Fibroblast of lung (primary cell): ENCODE data around the gene RAD18. TPM values are rescaled to one million over a fixed set of nuclear protein-coding genes. Genes with fewer than 3 reads are reported as not detected.

ENCODE experiments used
- DNase-seq, 2 donors: peaks; one replicate each; pipeline versions ENCODE4 v3.0.0 to v3.0.0-alpha.2; 2010; ENCODE audit warnings: low read depth in 2 of 2
- H2AFZ ChIP-seq: 2 replicates; pipeline ENCODE4 v1.5.1; 2012; ENCODE audit warnings: low read length, control low read depth, inconsistent platforms
- H3K27ac ChIP-seq: 2 replicates; pipeline ENCODE4 v1.5.1; 2011; ENCODE audit warnings: low read length, control low read depth; ENCODE audit not compliant: insufficient read depth
- H3K27me3 ChIP-seq: 2 replicates; pipeline ENCODE4 v1.5.1; 2011; ENCODE audit warnings: mild to moderate bottlenecking, low read length; ENCODE audit not compliant: control insufficient read depth, insufficient read depth
- H3K36me3 ChIP-seq: 2 replicates; pipeline ENCODE4 v1.5.1; 2011; ENCODE audit warnings: low read length; ENCODE audit not compliant: control insufficient read depth, insufficient read depth
- H3K4me1 ChIP-seq: 2 replicates; pipeline ENCODE4 v1.5.1; 2011; ENCODE audit warnings: low read length; ENCODE audit not compliant: control insufficient read depth, insufficient read depth; ENCODE audit errors: extremely low read depth
- H3K4me2 ChIP-seq: 2 replicates; pipeline ENCODE4 v1.5.1; 2011; ENCODE audit warnings: low read length, control low read depth; ENCODE audit not compliant: insufficient read depth; ENCODE audit errors: extremely low read depth
- H3K4me3 ChIP-seq, 4 experiments: fragments of 200-600 bp in 1 of 4; sonication (generic) in 1 of 4; replicated peaks in 1 of 4; 2 replicates each; pipeline ENCODE4 v1.5.1; 2011 to 2016; ENCODE audit warnings: low read length in 4 of 4, low read depth in 3 of 4, mild to moderate bottlenecking in 3 of 4, control low read depth in 2 of 4, inconsistent platforms in 1 of 4, mixed read lengths in 1 of 4; ENCODE audit not compliant: insufficient read depth in 1 of 4; ENCODE audit errors: control extremely low read depth in 1 of 4
- H3K79me2 ChIP-seq: 2 replicates; pipeline ENCODE4 v1.5.1; 2012; ENCODE audit warnings: mild to moderate bottlenecking, low read length, inconsistent platforms; ENCODE audit not compliant: control insufficient read depth, insufficient read depth
- H3K9ac ChIP-seq: 2 replicates; pipeline ENCODE4 v1.5.1; 2011; ENCODE audit warnings: mild to moderate bottlenecking, low read length, control low read depth; ENCODE audit not compliant: insufficient read depth
- H3K9me3 ChIP-seq: 2 replicates; pipeline ENCODE4 v1.5.1; 2012; ENCODE audit warnings: low read depth, low read length; ENCODE audit not compliant: control insufficient read depth, insufficient read depth
- H4K20me1 ChIP-seq: 2 replicates; pipeline ENCODE4 v1.5.1; 2011; ENCODE audit warnings: low read length; ENCODE audit not compliant: control insufficient read depth, insufficient read depth; ENCODE audit errors: extremely low read depth
- CTCF ChIP-seq, 2 donors: IDR thresholded peaks in 1 of 2; conservative IDR thresholded peaks in 1 of 2; 1 replicate in 1 of 2; 2 replicates in 1 of 2; pipeline ENCODE4 v1.5.1; 2011 to 2012; ENCODE audit warnings: low read length in 2 of 2, control low read depth in 1 of 2, inconsistent platforms in 1 of 2, low read depth in 1 of 2, mild to moderate bottlenecking in 1 of 2
- EZH2 ChIP-seq: IDR thresholded peaks from 2 replicates; pipeline ENCODE4 v1.5.1; 2012; ENCODE audit warnings: low read length, control low read depth, mild to moderate bottlenecking; ENCODE audit errors: missing control alignments
- polyA plus RNA-seq, 2 donors: library from polyadenylated mRNA; depleted of rRNA in 1 of 2; stranded (reverse) in 1 of 2; unstranded in 1 of 2; fragments of >200 nt; gene quantifications; 2 replicates each; pipeline ENCODE4 v1.2.1, GENCODE V29; 2011 to 2012; ENCODE audit warnings: missing spikeins in 1 of 2
- total RNA-seq: library from RNA; depleted of rRNA; stranded (reverse); fragments of >200 nt; gene quantifications from 2 replicates; pipeline ENCODE4 v1.2.1, GENCODE V29; 2014

Gene RAD18
- total and polyA plus RNA-seq, 2 donors (not counting 1 experiment from before 2014, with no cell fraction given): 6.1 to 9.9 TPM

- no peak overlapping the region for H3K27ac ChIP-seq
- H3K36me3 ChIP-seq: no peaks in the 10 kb centered on the region
- no peak overlapping the region for H2AFZ ChIP-seq
- no peaks in the 10 kb centered on the region for H4K20me1 ChIP-seq
- H3K27me3 ChIP-seq: no peaks in the 10 kb centered on the region
- DNase-seq: no peak
- no peak overlapping the region for H3K4me2 ChIP-seq
- TF ChIP-seq EZH2 (no peak), CTCF (conservative IDR thresholded peaks at IDR 0.05 in 1 of 2, IDR thresholded peaks at IDR 0.05 in 1 of 2; ENCODE audit: low read depth in 1 of 2, low read length in 2 of 2) (no peak)
- no peaks in the 10 kb centered on the region for H3K4me1 ChIP-seq
- no peaks in the 10 kb centered on the region for H3K9me3 ChIP-seq
- peaks cover 7% of the 10 kb centered on the region for H3K79me2 ChIP-seq
- H3K9ac ChIP-seq: no peak overlapping the region
- H3K4me3 ChIP-seq: no peak overlapping the region
These were observed 4.3 kb upstream of the RAD18 start for GRCh38 chr3:8967553-8967952.

GRCh38 chr3:8966820-8967348 is 3.6 kb upstream of the RAD18 start:
- TF ChIP-seq CTCF (conservative IDR thresholded peaks at IDR 0.05 in 1 of 2, IDR thresholded peaks at IDR 0.05 in 1 of 2; ENCODE audit: low read depth in 1 of 2, low read length in 2 of 2) (no peak), EZH2 (no peak)
- no peak overlapping the region for H2AFZ ChIP-seq
- no peaks in the 10 kb centered on the region for H4K20me1 ChIP-seq
- H3K9ac ChIP-seq: no peak overlapping the region
- H3K4me2 ChIP-seq: no peak overlapping the region
- H3K4me3 ChIP-seq: no peak overlapping the region
- no peaks in the 10 kb centered on the region for H3K9me3 ChIP-seq
- H3K27me3 ChIP-seq: no peaks in the 10 kb centered on the region
- H3K27ac ChIP-seq: no peak overlapping the region
- H3K4me1 ChIP-seq: peaks cover 2% of the 10 kb centered on the region
- H3K79me2 ChIP-seq: peaks cover 14% of the 10 kb centered on the region
- DNase-seq: no peak
- H3K36me3 ChIP-seq: no peaks in the 10 kb centered on the region

DNA sequence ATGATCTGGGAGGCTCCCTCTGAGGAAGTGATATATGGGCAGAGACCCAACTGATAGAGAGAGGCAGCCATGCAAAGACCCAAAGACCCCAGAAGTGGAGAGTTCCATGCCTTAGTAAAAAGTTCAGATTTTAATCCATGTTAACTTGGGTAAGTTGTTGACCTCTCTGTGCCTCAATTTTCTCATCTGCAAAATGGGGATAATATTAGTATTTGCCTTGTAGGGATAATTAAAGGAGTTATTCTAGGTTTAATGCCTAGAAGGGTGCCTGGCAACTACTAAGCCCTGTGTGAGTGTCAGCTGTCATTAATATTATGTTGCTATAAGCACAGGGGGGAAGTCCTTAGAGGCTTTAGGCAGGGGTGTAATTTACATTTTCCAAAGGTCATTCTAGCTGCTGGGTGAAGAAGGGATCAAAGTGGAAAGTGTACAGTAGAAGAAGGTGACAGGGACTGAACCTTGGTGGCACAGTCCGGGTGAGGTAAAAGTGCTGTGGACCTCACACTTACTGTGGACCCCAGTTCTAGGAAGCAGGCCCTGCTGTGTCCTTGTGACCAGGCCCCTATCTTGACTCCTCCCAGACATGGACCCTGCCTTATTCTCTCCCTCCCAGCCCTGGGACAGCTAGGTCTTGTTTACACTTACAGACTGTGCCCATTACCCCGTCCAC is 3.0 kb upstream of the RAD18 start:
- H3K79me2 ChIP-seq: peaks cover 20% of the 10 kb centered on the region
- H2AFZ ChIP-seq: no peak overlapping the region
- no peaks in the 10 kb centered on the region for H3K9me3 ChIP-seq
- no peak for DNase-seq
- no peak overlapping the region for H3K9ac ChIP-seq
- no peak overlapping the region for H3K4me3 ChIP-seq
- H3K36me3 ChIP-seq: no peaks in the 10 kb centered on the region
- no peaks in the 10 kb centered on the region for H3K27me3 ChIP-seq
- H4K20me1 ChIP-seq: no peaks in the 10 kb centered on the region
- H3K27ac ChIP-seq: no peak overlapping the region
- no peak for TF ChIP-seq CTCF (conservative IDR thresholded peaks at IDR 0.05 in 1 of 2, IDR thresholded peaks at IDR 0.05 in 1 of 2; ENCODE audit: low read depth in 1 of 2, low read length in 2 of 2)
- TF ChIP-seq EZH2: no peak
- H3K4me2 ChIP-seq: no peak overlapping the region
- peaks cover 2% of the 10 kb centered on the region for H3K4me1 ChIP-seq
